K562 (cell line): ENCODE measurements around the gene HOXC10. TPM values are rescaled to one million over a fixed set of nuclear protein-coding genes. Genes with fewer than 3 reads are reported as not detected.

Source experiments
- ATAC-seq: fragments of 200-7000 bp; cut with Tn5 transposase; 3 replicates; pipeline ENCODE4 v1.9.1; 2020; ENCODE audit warnings: moderate library complexity
- BruUV-seq: library from RNA; stranded (reverse); fragments of 400-500 nt; replicated peaks from 2 replicates; lab custom pipeline; 2021; lab: Mats Ljungman, UMichigan
- CTCF ChIA-PET: fragments of 300-600 bp; formaldehyde crosslinking; extraction: SDS; loops from one replicate; lab custom pipeline; 2021; ENCODE audit warnings: low intra/inter-chr PET ratio; lab: Yijun Ruan, JAX
- POLR2A ChIA-PET: fragments of 300-600, 350-650 bp; sonication (Branson Sonifier 250); formaldehyde crosslinking; extraction: SDS; loops from one replicate; lab custom pipeline; 2021; ENCODE audit warnings: antibody characterized with exemption, inconsistent platforms; lab: Yijun Ruan, JAX
- DNase-seq, 4 experiments: peaks; one replicate each; pipeline versions ENCODE4 v3.0.0 to v3.0.0-alpha.2; 2011 to 2018; ENCODE audit warnings: low spot score in 3 of 4, mixed read lengths in 3 of 4; ENCODE audit errors: extremely low read depth in 1 of 4
- FAIRE-seq: peaks from 2 replicates; lab custom pipeline; 2011; peaks lifted over from hg19 to GRCh38; lab: Jason Lieb, UNC
- H2AFZ ChIP-seq: 2 replicates; pipeline ENCODE4 v1.6.0; 2011; ENCODE audit warnings: low read depth, low read length, control low read depth, inconsistent platforms
- H3K27ac ChIP-seq: fragments of 200-600 bp; 3 replicates; pipeline ENCODE4 v1.8.0; 2011; ENCODE audit warnings: low read depth, mild to moderate bottlenecking, control low read depth, inconsistent platforms, low read length, moderate library complexity, mixed read lengths; ENCODE audit errors: extremely low read depth
- H3K27me3 ChIP-seq, 2 experiments: fragments of 300-600 bp in 1 of 2; 2 replicates in 1 of 2; 3 replicates in 1 of 2; pipeline versions ENCODE4 v1.6.0 to v1.8.0; 2011; ENCODE audit warnings: inconsistent platforms in 2 of 2, low read length in 2 of 2, mild to moderate bottlenecking in 1 of 2, mixed read lengths in 1 of 2, moderate library complexity in 1 of 2; ENCODE audit not compliant: control insufficient read depth in 2 of 2, insufficient read depth in 2 of 2
- H3K36me3 ChIP-seq: fragments of 300-600 bp; 3 replicates; pipeline ENCODE4 v1.8.0; 2011; ENCODE audit warnings: mild to moderate bottlenecking, low read length, inconsistent platforms; ENCODE audit not compliant: control insufficient read depth, insufficient read depth
- H3K4me1 ChIP-seq, 2 experiments: fragments of 200-600 bp in 1 of 2; replicated peaks in 1 of 2; 2 replicates in 1 of 2; 3 replicates in 1 of 2; pipeline versions ENCODE4 v1.5.1 to v1.8.0; 2011; ENCODE audit warnings: inconsistent platforms in 2 of 2, low read length in 2 of 2, mild to moderate bottlenecking in 1 of 2, mixed read lengths in 1 of 2, moderate library complexity in 1 of 2; ENCODE audit not compliant: control insufficient read depth in 2 of 2, insufficient read depth in 2 of 2
- H3K4me2 ChIP-seq: 2 replicates; pipeline ENCODE4 v1.6.1; 2011; ENCODE audit warnings: low read length, control low read depth, inconsistent platforms, mixed read lengths; ENCODE audit not compliant: insufficient read depth
- H3K4me3 ChIP-seq: fragments of 200-600 bp; sonication (generic), shearing (Covaris generic); 2 replicates; pipeline ENCODE4 v1.5.1; 2016; ENCODE audit warnings: control low read depth, inconsistent platforms
- H3K79me2 ChIP-seq: fragments of 200-600 bp; 3 replicates; pipeline ENCODE4 v1.8.0; 2011; ENCODE audit warnings: low read length, inconsistent platforms; ENCODE audit not compliant: control insufficient read depth, insufficient read depth
- H3K9ac ChIP-seq, 2 experiments: 2 replicates each; pipeline versions ENCODE4 v1.6.0 to v1.6.1; 2011; ENCODE audit warnings: low read depth in 2 of 2, low read length in 2 of 2, control low read depth in 1 of 2, inconsistent platforms in 1 of 2, mild to moderate bottlenecking in 1 of 2, mixed read lengths in 1 of 2; ENCODE audit not compliant: insufficient read depth in 1 of 2
- H3K9me1 ChIP-seq: one replicate; pipeline ENCODE4 v1.6.0; 2011; ENCODE audit warnings: inconsistent platforms, mild to moderate bottlenecking, low read length, moderate library complexity; ENCODE audit not compliant: control insufficient read depth, insufficient read depth
- H3K9me3 ChIP-seq: replicated peaks from 2 replicates; pipeline ENCODE4 v1.5.1; 2011; ENCODE audit warnings: low read depth, low read length, inconsistent platforms; ENCODE audit not compliant: control insufficient read depth, insufficient read depth
- H4K20me1 ChIP-seq: replicated peaks from 2 replicates; pipeline ENCODE4 v1.6.1; 2011; ENCODE audit warnings: low read length, inconsistent platforms, mixed read lengths; ENCODE audit not compliant: control insufficient read depth, insufficient read depth
- GTF3C2 ChIP-seq: IDR thresholded peaks from 3 replicates; pipeline ENCODE4 v1.6.1; 2011; ENCODE audit warnings: borderline replicate concordance, mild to moderate bottlenecking, moderate library complexity; ENCODE audit not compliant: insufficient read length; ENCODE audit errors: extremely low read depth
- ILF3 ChIP-seq: fragments of 450-650 bp; IDR thresholded peaks from 2 replicates; pipeline ENCODE4 v1.6.1; 2018; ENCODE audit warnings: antibody characterized with exemption, mild to moderate bottlenecking, moderate library complexity, borderline replicate concordance
- RB1 ChIP-seq: fragments of 450-650 bp; IDR thresholded peaks from 2 replicates; pipeline ENCODE4 v1.6.1; 2017; ENCODE audit warnings: low read depth, mild to moderate bottlenecking
- TGIF2 ChIP-seq: sonication (generic); formaldehyde crosslinking; IDR thresholded peaks from 2 replicates; pipeline ENCODE4 v1.8.1; 2022; ENCODE audit warnings: mild to moderate bottlenecking, missing genetic modification reagents, moderate library complexity
- THRA ChIP-seq: fragments of 450-650 bp; IDR thresholded peaks from 2 replicates; pipeline ENCODE4 v1.6.1; 2017; ENCODE audit warnings: mild to moderate bottlenecking, moderate library complexity
- ZBTB43 ChIP-seq: sonication (generic); formaldehyde crosslinking; IDR thresholded peaks from 2 replicates; pipeline ENCODE4 v1.8.0; 2023; ENCODE audit warnings: mild to moderate bottlenecking, missing genetic modification reagents
- ZNF280A ChIP-seq: fragments of 450-650 bp; IDR thresholded peaks from 2 replicates; pipeline ENCODE4 v1.6.1; 2018; ENCODE audit warnings: mild to moderate bottlenecking, low read depth; ENCODE audit not compliant: partially characterized antibody
- ZNF592 ChIP-seq: fragments of 450-650 bp; IDR thresholded peaks from 2 replicates; pipeline ENCODE4 v1.6.1; 2017; ENCODE audit warnings: antibody characterized with exemption, mild to moderate bottlenecking
- WGBS: fragments of 100-300 bp; shearing (Covaris generic); methylation state at CpG from one replicate; pipeline ENCODE4 v1.1.6; 2016; ENCODE audit warnings: low coverage, mixed read lengths; ENCODE audit not compliant: insufficient coverage; ENCODE audit errors: missing lambda C conversion rate; 5-methylcytosine and 5-hydroxymethylcytosine counted together
- in situ Hi-C: fragments of 300-500 bp; cut with MboI; formaldehyde crosslinking; loops from 4 replicates; pipeline ENCODE4 v1.15.0; 2018; ENCODE audit warnings: inconsistent platforms, mixed read lengths
- intact Hi-C: fragments of 100-400 bp; cut with micrococcal nuclease; formaldehyde crosslinking; loops from 2 replicates; pipeline ENCODE4 v1.14.2; 2022
- polyA plus RNA-seq, 8 experiments: library from polyadenylated mRNA; depleted of rRNA in 4 of 8; stranded (reverse) in 5 of 8; unstranded in 3 of 8; fragments of >200 nt; fragmentation: Nextera tagmentation in 2 of 8; fragmentation: Illumina TruSeq in 1 of 8; extraction: Ambion mirVana in 2 of 8; extraction: Trizol in 1 of 8; gene quantifications; 2 replicates each; pipeline versions ENCODE4 v1.2.1 to v1.2.3, GENCODE V29; 2011 to 2014; ENCODE audit warnings: inconsistent platforms in 1 of 8, missing spikeins in 1 of 8
- total RNA-seq, 7 experiments: library from RNA; depleted of rRNA in 6 of 7; stranded (reverse); fragments of >200 nt in 6 of 7; fragmentation: Illumina TruSeq in 2 of 7; extraction: Trizol in 2 of 7; gene quantifications; 2 replicates each; pipeline versions ENCODE4 v1.2.1 to v1.2.3, GENCODE V29; 2011 to 2021; ENCODE audit warnings: low replicate concordance in 1 of 7

HOXC10 gene
- total and polyA plus RNA-seq, 9 of the 15 experiments (the other 6 are each of a cell fraction or from before 2014, with no cell fraction given): 0.13 to 0.77 (median 0.35) TPM; not detected in 2

- peak; percentile 11 for FAIRE-seq
- DNase-seq: no peak
- ChIA-PET POLR2A (interaction anchor here (0.6 to 5.6 kb wide), 6 partner anchors 10 to 104 kb away, joined by 3 to 43 read pairs (median 3); no protein-coding TSS in a partner anchor), CTCF (interaction anchor here (0.6 to 2.7 kb wide), 2 partner anchors 17 to 64 kb away, joined by 5 to 26 read pairs; partner anchors contain the start of gene HOXC10)
- Histone ChIP-seq H3K27me3 (no peaks in the 10 kb centered on the region), H3K4me1 (peaks cover 38 to 72% of the 10 kb centered on the region in 2 experiments), H3K9me1 (no peaks in the 10 kb centered on the region), H3K4me3 (no peak overlapping the region), H3K9me3 (no peaks in the 10 kb centered on the region), H3K4me2 (no peak overlapping the region), H3K36me3 (no peaks in the 10 kb centered on the region), H2AFZ (no peak overlapping the region), H3K9ac (0 out of 4 replicates have a peak overlapping the region, but pooled peaks of 1 of the 2 experiments have one; percentile 2), H3K27ac (no peak overlapping the region), H3K79me2 (peaks cover 21% of the 10 kb centered on the region), H4K20me1 (no peaks in the 10 kb centered on the region; the same call in 1 of the 2 replicates)
- TSS peak; percentile 15 for BruUV-seq
- in situ Hi-C loops: no loop called here
- intact Hi-C loops: no loop called here
- ATAC-seq: no peak
- 83% methylated on average over 19 of the region's 19 CpGs for WGBS
- TF ChIP-seq GTF3C2 (no peak), THRA (no peak), ZNF280A (no peak), ZBTB43 (CRISPR knock-in tag) (no peak), ZNF592 (no peak), RB1 (no peak), ILF3 (no peak), TGIF2 (CRISPR knock-in tag) (no peak)
Measured at GRCh38 chr12:54002278-54002914, 17.4 kb downstream of the HOXC10 start.
